ENCODE measurements around the gene NFATC3. TPM values are rescaled to one million over a fixed set of nuclear protein-coding genes. Genes with fewer than 3 reads are reported as not detected.

Gene NFATC3
- total RNA-seq, 1 donor from 2014 or later, result 15.2 TPM

GRCh38 chr16:68079376-68079625 is 5.9 kb upstream of the NFATC3 start:
- H3K36me3 ChIP-seq (ENCODE audit: control insufficient read depth, insufficient read depth, low read length), result peaks cover 2% of the 10 kb centered on the region
- TF ChIP-seq, protein P1, sequence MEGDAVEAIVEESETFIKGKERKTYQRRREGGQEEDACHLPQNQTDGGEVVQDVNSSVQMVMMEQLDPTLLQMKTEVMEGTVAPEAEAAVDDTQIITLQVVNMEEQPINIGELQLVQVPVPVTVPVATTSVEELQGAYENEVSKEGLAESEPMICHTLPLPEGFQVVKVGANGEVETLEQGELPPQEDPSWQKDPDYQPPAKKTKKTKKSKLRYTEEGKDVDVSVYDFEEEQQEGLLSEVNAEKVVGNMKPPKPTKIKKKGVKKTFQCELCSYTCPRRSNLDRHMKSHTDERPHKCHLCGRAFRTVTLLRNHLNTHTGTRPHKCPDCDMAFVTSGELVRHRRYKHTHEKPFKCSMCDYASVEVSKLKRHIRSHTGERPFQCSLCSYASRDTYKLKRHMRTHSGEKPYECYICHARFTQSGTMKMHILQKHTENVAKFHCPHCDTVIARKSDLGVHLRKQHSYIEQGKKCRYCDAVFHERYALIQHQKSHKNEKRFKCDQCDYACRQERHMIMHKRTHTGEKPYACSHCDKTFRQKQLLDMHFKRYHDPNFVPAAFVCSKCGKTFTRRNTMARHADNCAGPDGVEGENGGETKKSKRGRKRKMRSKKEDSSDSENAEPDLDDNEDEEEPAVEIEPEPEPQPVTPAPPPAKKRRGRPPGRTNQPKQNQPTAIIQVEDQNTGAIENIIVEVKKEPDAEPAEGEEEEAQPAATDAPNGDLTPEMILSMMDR (IDR thresholded peaks at IDR 0.05; ENCODE audit: insufficient read depth, low read length, poor library complexity, severe bottlenecking), result no peak
- H3K4me3 ChIP-seq (ENCODE audit: low read depth, low read length), result no peak overlapping the region
- no peaks in the 10 kb centered on the region for H3K27me3 ChIP-seq (ENCODE audit: control insufficient read depth, insufficient read depth, low read length)
- DNase-seq (ENCODE audit: low read depth), result no peak

GRCh38 chr16:68079626-68080344 is 5.4 kb upstream of the NFATC3 start:
- Histone ChIP-seq H3K36me3 (ENCODE audit: control insufficient read depth, insufficient read depth, low read length) (peaks cover 2% of the 10 kb centered on the region), H3K4me3 (ENCODE audit: low read depth, low read length) (no peak overlapping the region), H3K27me3 (ENCODE audit: control insufficient read depth, insufficient read depth, low read length) (no peaks in the 10 kb centered on the region)
- no peak for DNase-seq (ENCODE audit: low read depth)
- TF ChIP-seq, protein P1 (IDR thresholded peaks at IDR 0.05; ENCODE audit: insufficient read depth, low read length, poor library complexity, severe bottlenecking), result no peak

GRCh38 chr16:68081861-68082628 is 3.1 kb upstream of the NFATC3 start:
- no peak overlapping the region for H3K4me3 ChIP-seq (ENCODE audit: low read depth, low read length)
- H3K36me3 ChIP-seq (ENCODE audit: control insufficient read depth, insufficient read depth, low read length), result peaks cover 2% of the 10 kb centered on the region
- TF ChIP-seq, protein P1 (IDR thresholded peaks at IDR 0.05; ENCODE audit: insufficient read depth, low read length, poor library complexity, severe bottlenecking), result no peak
- H3K27me3 ChIP-seq (ENCODE audit: control insufficient read depth, insufficient read depth, low read length), result no peaks in the 10 kb centered on the region
- DNase-seq (ENCODE audit: low read depth), result no peak

DNA sequence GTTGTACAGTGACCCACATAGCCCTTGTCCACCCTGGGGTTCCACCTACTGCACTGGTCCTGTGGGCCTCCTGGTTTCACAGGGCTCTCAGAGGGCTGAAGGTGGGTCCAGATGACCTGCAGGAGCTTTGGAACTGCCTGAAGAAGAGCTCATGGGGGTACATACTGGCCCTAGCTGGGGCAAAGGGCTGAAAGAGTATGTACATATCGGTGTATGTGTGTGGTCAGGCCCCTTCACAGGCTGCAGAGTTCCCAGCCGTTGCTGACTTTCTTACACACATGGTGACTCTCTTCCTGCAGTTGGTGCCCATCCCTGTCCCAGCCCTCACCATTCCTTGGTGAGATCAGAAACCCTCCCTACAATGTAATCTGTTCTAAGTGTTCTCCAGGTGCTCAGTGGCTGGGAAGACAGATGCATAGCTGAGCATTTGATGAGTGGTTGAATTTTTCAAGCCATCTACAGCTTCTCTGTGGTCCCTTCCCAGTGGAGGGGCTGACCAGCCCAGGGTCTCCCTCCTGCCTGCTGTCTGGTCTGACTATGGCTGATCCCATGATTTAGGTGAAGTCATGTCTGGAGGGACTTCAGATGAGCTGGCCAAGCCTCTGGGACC is 2.4 kb upstream of the NFATC3 start:
- no peak for DNase-seq (ENCODE audit: low read depth)
- TF ChIP-seq, protein P1 (IDR thresholded peaks at IDR 0.05; ENCODE audit: insufficient read depth, low read length, poor library complexity, severe bottlenecking), result no peak
- Histone ChIP-seq H3K4me3 (ENCODE audit: low read depth, low read length) (no peak overlapping the region), H3K36me3 (ENCODE audit: control insufficient read depth, insufficient read depth, low read length) (peaks cover 2% of the 10 kb centered on the region), H3K27me3 (ENCODE audit: control insufficient read depth, insufficient read depth, low read length) (no peaks in the 10 kb centered on the region)

DNA sequence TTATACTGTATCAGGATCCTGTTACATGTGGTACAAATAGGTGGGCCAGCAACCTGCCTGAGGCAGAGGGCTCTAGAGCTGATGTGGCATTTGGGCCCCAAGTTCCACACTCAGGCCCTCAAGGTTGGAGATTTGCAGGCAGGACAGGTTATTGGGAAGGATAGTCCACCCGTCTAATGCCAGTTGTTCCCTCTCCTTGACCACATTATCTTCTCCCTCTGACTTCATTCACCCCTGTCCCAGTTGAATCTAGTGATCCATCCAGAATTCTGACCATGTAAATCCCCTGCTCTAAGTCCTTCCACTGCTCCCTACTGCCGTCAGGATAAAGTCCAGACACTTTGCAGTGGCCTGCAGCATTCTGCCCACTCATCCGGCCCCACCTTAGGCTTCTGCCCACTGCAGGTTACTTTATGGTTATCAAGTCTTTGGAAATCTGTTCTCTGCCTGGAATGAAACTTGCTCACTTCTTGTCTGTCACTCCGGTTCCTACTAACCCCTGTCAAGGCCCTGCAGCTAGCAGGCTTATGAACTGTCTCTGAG is 1.9 kb upstream of the NFATC3 start:
- peaks cover 2% of the 10 kb centered on the region for H3K36me3 ChIP-seq (ENCODE audit: control insufficient read depth, insufficient read depth, low read length)
- no peaks in the 10 kb centered on the region for H3K27me3 ChIP-seq (ENCODE audit: control insufficient read depth, insufficient read depth, low read length)
- DNase-seq (ENCODE audit: low read depth), result no peak
- TF ChIP-seq, protein P1 (IDR thresholded peaks at IDR 0.05; ENCODE audit: insufficient read depth, low read length, poor library complexity, severe bottlenecking), result no peak
- H3K4me3 ChIP-seq (ENCODE audit: low read depth, low read length), result no peak overlapping the region

Data from kidney epithelial cell (primary cell).